Peyer's patch (tissue), 4 donors: ENCODE data around the gene ZMYND15. TPM values are rescaled to one million over a fixed set of nuclear protein-coding genes. Genes with fewer than 3 reads are reported as not detected.

Experiments used
- DNase-seq, 3 donors: peaks; one replicate each; pipeline ENCODE4 v3.0.0-alpha.2; 2017 to 2019
- H3K27ac ChIP-seq, 4 donors: fragments of 200-600 bp; sonication (generic); one replicate each; pipeline ENCODE4 v1.5.1; 2016 to 2019
- H3K27me3 ChIP-seq, 2 donors: fragments of 200-600 bp; sonication (generic); one replicate each; pipeline ENCODE4 v1.5.1; 2019
- H3K36me3 ChIP-seq, 3 donors: fragments of 200-600 bp; sonication (generic); one replicate each; pipeline ENCODE4 v1.5.1; 2016 to 2019
- H3K4me1 ChIP-seq, 4 donors: fragments of 200-600 bp; sonication (generic); one replicate each; pipeline ENCODE4 v1.5.1; 2016 to 2019
- H3K4me3 ChIP-seq, 4 donors: fragments of 200-600 bp; sonication (generic); 1 replicate in 3 of 4; 2 replicates in 1 of 4; pipeline ENCODE4 v1.5.1; 2016 to 2019; ENCODE audit warnings: mild to moderate bottlenecking in 1 of 4
- H3K9me3 ChIP-seq, 4 donors: fragments of 200-600 bp; sonication (generic); one replicate each; pipeline ENCODE4 v1.5.1; 2016 to 2019; ENCODE audit warnings: mild to moderate bottlenecking in 1 of 4
- CTCF ChIP-seq, 6 experiments: fragments of 450-650 bp in 4 of 6; fragments of 200-600 bp in 2 of 6; sonication (generic) in 1 of 6; IDR thresholded peaks; one replicate each; pipeline ENCODE4 v1.5.1; 2017 to 2019; ENCODE audit warnings: antibody characterized with exemption in 6 of 6, mild to moderate bottlenecking in 3 of 6, moderate library complexity in 1 of 6
- POLR2A ChIP-seq, 2 donors: fragments of 450-650 bp; IDR thresholded peaks; one replicate each; pipeline ENCODE4 v1.5.1; 2017; ENCODE audit warnings: antibody characterized with exemption in 2 of 2, mild to moderate bottlenecking in 2 of 2, moderate library complexity in 2 of 2
- total RNA-seq, 4 donors: library from RNA; depleted of rRNA; stranded (reverse); fragments of >200 nt; gene quantifications; one replicate each; pipeline ENCODE4 v1.1.0, GENCODE V29; 2016

The ZMYND15 gene
- total RNA-seq, 4 donors from 2014 or later = 2.1 to 5.6 (median 4.0) TPM; not detected in 1

- no peak for TF ChIP-seq POLR2A (IDR thresholded peaks at IDR 0.05)
- TF ChIP-seq CTCF (IDR thresholded peaks at IDR 0.05) = no peak
- H3K9me3 ChIP-seq = no peaks in the 10 kb centered on the region
- peaks cover 0 to 46% (median 0%) of the 10 kb centered on the region in 3 donors for H3K36me3 ChIP-seq
- H3K4me3 ChIP-seq = no peak overlapping the region
- peak in 1 of 3 donors; percentile 53 for DNase-seq
- H3K27ac ChIP-seq = no peak overlapping the region
- H3K4me1 ChIP-seq = peaks cover 0 to 20% (median 7%) of the 10 kb centered on the region in 4 donors
- no peaks in the 10 kb centered on the region for H3K27me3 ChIP-seq
Measured at GRCh38 chr17:4719684-4720221, 19.9 kb upstream of the ZMYND15 start.

- peaks cover 0 to 46% (median 0%) of the 10 kb centered on the region in 3 donors for H3K36me3 ChIP-seq
- TF ChIP-seq CTCF (IDR thresholded peaks at IDR 0.05) (no peak), POLR2A (IDR thresholded peaks at IDR 0.05) (no peak)
Measured at GRCh38 chr17:4720787-4721186, 18.8 kb upstream of the ZMYND15 start.

GRCh38 chr17:4721203-4722135, 18.2 kb upstream of the ZMYND15 start:
- Histone ChIP-seq H3K27me3 (no peaks in the 10 kb centered on the region), H3K27ac (peak overlapping the region; percentile 17 to 79 (median 52)), H3K36me3 (peaks cover 0 to 41% (median 0%) of the 10 kb centered on the region in 3 donors), H3K4me3 (no peak overlapping the region), H3K4me1 (peaks cover 0 to 15% (median 2%) of the 10 kb centered on the region in 4 donors), H3K9me3 (no peaks in the 10 kb centered on the region)
- TF ChIP-seq POLR2A (IDR thresholded peaks at IDR 0.05) = no peak
- TF ChIP-seq CTCF (IDR thresholded peaks at IDR 0.05) = no peak
- peak; percentile 78 to 88 (median 84) for DNase-seq

More at GRCh38 chr17:4720787-4721186, 18.8 kb upstream of the ZMYND15 start:
- Histone ChIP-seq H3K27ac (peak overlapping the region in 1 of 4 donors; percentile 79), H3K4me3 (no peak overlapping the region), H3K9me3 (no peaks in the 10 kb centered on the region), H3K4me1 (peaks cover 0 to 15% (median 2%) of the 10 kb centered on the region in 4 donors), H3K27me3 (no peaks in the 10 kb centered on the region)
- DNase-seq = no peak

GRCh38 chr17:4722678-4723240, 16.9 kb upstream of the ZMYND15 start:
- TF ChIP-seq POLR2A (IDR thresholded peaks at IDR 0.05) (no peak), CTCF (IDR thresholded peaks at IDR 0.05) (no peak)
- H3K4me3 ChIP-seq = no peak overlapping the region
- H3K4me1 ChIP-seq = peaks cover 0 to 15% (median 2%) of the 10 kb centered on the region in 4 donors
- no peaks in the 10 kb centered on the region for H3K9me3 ChIP-seq
- H3K36me3 ChIP-seq = peaks cover 0 to 28% (median 0%) of the 10 kb centered on the region in 3 donors
- H3K27ac ChIP-seq = no peak overlapping the region
- H3K27me3 ChIP-seq = no peaks in the 10 kb centered on the region
- DNase-seq = no peak

- no peak for DNase-seq
- Histone ChIP-seq H3K36me3 (peaks cover 0 to 13% (median 0%) of the 10 kb centered on the region in 3 donors), H3K4me1 (peaks cover 0 to 15% (median 2%) of the 10 kb centered on the region in 4 donors), H3K27me3 (no peaks in the 10 kb centered on the region), H3K4me3 (no peak overlapping the region), H3K27ac (no peak overlapping the region), H3K9me3 (no peaks in the 10 kb centered on the region)
- TF ChIP-seq POLR2A (IDR thresholded peaks at IDR 0.05) = no peak
- TF ChIP-seq CTCF (IDR thresholded peaks at IDR 0.05) = no peak
Measured at GRCh38 chr17:4724650-4725049, 15.0 kb upstream of the ZMYND15 start.
